Epithelial cell of esophagus (primary cell): ENCODE data around the gene FCMR.

ENCODE experiments used
- DNase-seq: peaks from one replicate; pipeline ENCODE4 v3.0.0; 2010; ENCODE audit warnings: low read depth
- H3K4me3 ChIP-seq: 2 replicates; pipeline ENCODE4 v1.5.1; 2011; ENCODE audit warnings: mild to moderate bottlenecking, low read length, control low read depth
- CTCF ChIP-seq: IDR thresholded peaks from 2 replicates; pipeline ENCODE4 v1.5.1; 2011; ENCODE audit warnings: low read depth, mild to moderate bottlenecking, low read length, control low read depth, inconsistent platforms; ENCODE audit not compliant: insufficient read depth; ENCODE audit errors: missing control alignments

FCMR gene

GRCh38 chr1:206963119-206963712, 41.5 kb upstream of the FCMR start:
- H3K4me3 ChIP-seq: no peak overlapping the region
- DNase-seq: peak; percentile 44
- no peak for TF ChIP-seq CTCF

GRCh38 chr1:206962272-206962671, 40.5 kb upstream of the FCMR start:
- no peak overlapping the region for H3K4me3 ChIP-seq
- TF ChIP-seq CTCF: no peak
- no peak for DNase-seq

GRCh38 chr1:206961668-206962067, 39.9 kb upstream of the FCMR start:
- TF ChIP-seq CTCF: no peak

GRCh38 chr1:206960676-206961386, 39.1 kb upstream of the FCMR start:
- H3K4me3 ChIP-seq: no peak overlapping the region
- TF ChIP-seq CTCF: no peak
- no peak for DNase-seq

More at GRCh38 chr1:206961668-206962067, 39.9 kb upstream of the FCMR start:
- DNase-seq: peak; percentile 82
- no peak overlapping the region for H3K4me3 ChIP-seq

GRCh38 chr1:206958144-206958543, 36.4 kb upstream of the FCMR start:
- DNase-seq: no peak
- TF ChIP-seq CTCF: no peak
- no peak overlapping the region for H3K4me3 ChIP-seq

- no peak for TF ChIP-seq CTCF
- no peak for DNase-seq
- no peak overlapping the region for H3K4me3 ChIP-seq
Measured at GRCh38 chr1:206957639-206958038, 35.9 kb upstream of the FCMR start.
